A549 treated with ZK216348 at 1 μM for 4 hours (cell line): ENCODE data around the gene TAX1BP3. TPM values are rescaled to one million over a fixed set of nuclear protein-coding genes. Genes with fewer than 3 reads are reported as not detected.

Experiments used
- total RNA-seq: library from RNA; stranded (reverse); fragments of 200-300 nt; extraction: Qiagen RNA extraction; gene quantifications from 5 replicates; pipeline ENCODE4 v1.2.3, GENCODE V29; 2022; ENCODE audit warnings: low read depth

Gene TAX1BP3
- total RNA-seq: 273 to 364 TPM (median 322 TPM) in 5 replicates

GRCh38 chr17:3668279-3669084 lies at the start of gene TAX1BP3, which contains the start of gene EMC6:
Gene TAX1BP3, minus strand, starts transcription at chr17:3668578. Its CDS starts 52 bp downstream, at chr17:3668526.
Gene EMC6, plus strand, starts transcription at chr17:3668812. Its CDS starts 335 bp downstream, at chr17:3669147.

GRCh38 chr17:3695723-3696411 lies 27.5 kb upstream of the TAX1BP3 start, which contains the start of gene P2RX5:
Gene P2RX5, minus strand, starts transcription at chr17:3696155. Its CDS starts 150 bp downstream, at chr17:3696005.

GRCh38 chr17:3636154-3636907 lies 32.0 kb downstream of the TAX1BP3 start, which contains the start of the genes CTNS and SHPK:
Gene CTNS, plus strand, starts transcription at chr17:3636760. Its CDS starts 3,447 bp downstream, at chr17:3640207.
Gene SHPK, minus strand, starts transcription at chr17:3636250. Its CDS starts 31 bp downstream, at chr17:3636219.

Other genes starting within 250 kb of the TAX1BP3 start
- gene OR1E2, start 234.7 kb downstream of the TAX1BP3 start, total RNA-seq: not detected in 5 replicates
- not detected in 5 replicates for gene SPATA22, start 196.8 kb downstream of the TAX1BP3 start, total RNA-seq
- gene ASPA, start 192.6 kb downstream of the TAX1BP3 start, total RNA-seq: not detected in 5 replicates
- gene TRPV3, start 110.8 kb downstream of the TAX1BP3 start, total RNA-seq: 0.15 to 0.92 TPM (median 0.33 TPM) in 5 replicates
- 3.9 to 5.3 TPM (median 4.9 TPM) in 5 replicates for gene TRPV1, start 59.2 kb downstream of the TAX1BP3 start, total RNA-seq
- gene SHPK, start 32.3 kb downstream of the TAX1BP3 start, total RNA-seq: 10.5 to 17.7 TPM (median 16.4 TPM) in 5 replicates
- gene CTNS, start 31.8 kb downstream of the TAX1BP3 start, total RNA-seq: 11.8 to 16.0 TPM (median 13.6 TPM) in 5 replicates
- 114 to 166 TPM (median 151 TPM) in 5 replicates for gene EMC6, start 234 bp upstream of the TAX1BP3 start, total RNA-seq
- 14.6 to 26.1 TPM (median 23.8 TPM) in 5 replicates for gene P2RX5, start 27.6 kb upstream of the TAX1BP3 start, total RNA-seq
- gene HASPIN, start 55.3 kb upstream of the TAX1BP3 start, total RNA-seq: 12.3 to 14.9 TPM (median 13.3 TPM) in 5 replicates
- gene ITGAE, start 132.6 kb upstream of the TAX1BP3 start, total RNA-seq: 81.5 to 101 TPM (median 95.8 TPM) in 5 replicates
- 27.7 to 36.5 TPM (median 32.2 TPM) in 5 replicates for gene NCBP3, start 177.7 kb upstream of the TAX1BP3 start, total RNA-seq
- 17.9 to 21.0 TPM (median 20.2 TPM) in 5 replicates for gene CAMKK1, start 224.5 kb upstream of the TAX1BP3 start, total RNA-seq
- gene P2RX1, start 247.9 kb upstream of the TAX1BP3 start, total RNA-seq: 0.05 TPM in 1 of 5 replicates, not detected in the others